ENCODE data around the gene CNTNAP2. TPM values are rescaled to one million over a fixed set of nuclear protein-coding genes. Genes with fewer than 3 reads are reported as not detected.

The CNTNAP2 gene
- total and polyA plus RNA-seq, 2 of the 8 experiments (the other 6 are each of a cell fraction or from before 2014, with no cell fraction given): 27.9 to 71.0 TPM

DNA sequence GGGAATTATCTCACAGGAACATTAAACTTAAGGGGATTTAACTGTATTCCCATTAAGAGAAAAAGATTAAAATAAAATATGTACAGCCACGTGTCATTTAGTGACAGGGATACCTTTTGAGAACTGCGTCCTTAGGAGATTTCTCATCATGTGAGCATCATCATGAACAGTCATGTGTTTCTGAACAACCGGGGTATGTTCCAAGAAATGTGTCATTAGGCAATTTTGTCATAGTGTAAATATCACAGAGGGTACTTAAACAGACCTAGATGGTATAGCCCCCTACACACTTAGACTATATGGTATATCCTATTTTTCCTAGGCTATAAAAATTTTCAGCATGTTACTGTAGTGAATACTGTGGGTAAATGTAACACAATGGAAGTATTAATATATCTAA is 840.3 kb downstream of the CNTNAP2 start:
- POLR2A ChIA-PET (ENCODE audit: partially characterized antibody): no interaction called here
- Histone ChIP-seq H3K56ac (replicated peaks; ENCODE audit: insufficient read length, low read depth, low read length) (no peak overlapping the region), H2BK20ac (ENCODE audit: low read length) (no peak overlapping the region), H3K4ac (replicated peaks; ENCODE audit: insufficient read length, low read depth, low read length) (no peak overlapping the region), H2BK15ac (ENCODE audit: low read length) (no peak overlapping the region), H3K14ac (ENCODE audit: insufficient read length) (no peak overlapping the region), H4K5ac (ENCODE audit: insufficient read length, low read depth, low read length) (no peak overlapping the region), H3K23me2 (ENCODE audit: low read depth, low read length) (no peaks in the 10 kb centered on the region), H2BK120ac (replicated peaks; ENCODE audit: low read depth, low read length) (no peak overlapping the region), H3K4me3 (ENCODE audit: extremely low read depth in 1 of 4, insufficient read depth in 2 of 4, low read depth in 3 of 4, low read length in 4 of 4) (no peak overlapping the region), H3K4me2 (ENCODE audit: insufficient read depth in 1 of 2, low read depth in 2 of 2, low read length in 2 of 2) (no peak overlapping the region), H2BK12ac (ENCODE audit: low read depth, low read length) (no peak overlapping the region), H3K9ac (replicated peaks in 1 of 4; ENCODE audit: extremely low read depth in 1 of 4, low read depth in 3 of 4, low read length in 3 of 4) (no peak overlapping the region), H2AK5ac (ENCODE audit: low read depth, low read length) (no peak overlapping the region), H2AFZ (ENCODE audit: low read length) (no peak overlapping the region), H4K8ac (ENCODE audit: extremely low read depth, insufficient read depth, low read length) (no peak overlapping the region), H3K79me2 (ENCODE audit: control insufficient read depth in 1 of 2, insufficient read depth in 2 of 2, low read length in 2 of 2) (no peaks in the 10 kb centered on the region), H3K27ac (ENCODE audit: low read depth, low read length) (no peak overlapping the region), H3K79me1 (ENCODE audit: low read depth, low read length) (no peaks in the 10 kb centered on the region), H3K23ac (ENCODE audit: insufficient read length) (no peak overlapping the region), H4K91ac (replicated peaks; ENCODE audit: insufficient read length, low read length) (no peak overlapping the region), H4K20me1 (replicated peaks in 1 of 2; ENCODE audit: control insufficient read depth in 1 of 2, insufficient read depth in 2 of 2, low read length in 2 of 2) (no peaks in the 10 kb centered on the region), H2BK5ac (ENCODE audit: low read depth, low read length) (no peak overlapping the region), H3K4me1 (replicated peaks in 1 of 4; ENCODE audit: control insufficient read depth in 3 of 4, insufficient read depth in 4 of 4, low read length in 3 of 4) (peaks cover 0 to 3% (median 0%) of the 10 kb centered on the region in 4 experiments; a peak in 2 of 7 replicates), H3K18ac (ENCODE audit: extremely low read depth, low read length) (no peak overlapping the region), H3K9me3 (ENCODE audit: insufficient read depth in 2 of 2, low read depth in 1 of 2, low read length in 1 of 2) (no peaks in the 10 kb centered on the region), H3K27me3 (replicated peaks in 1 of 4; ENCODE audit: control insufficient read depth in 3 of 4, extremely low read depth in 1 of 4, insufficient read depth in 3 of 4, low read length in 3 of 4) (no peaks in the 10 kb centered on the region), H3K36me3 (ENCODE audit: control insufficient read depth in 2 of 4, insufficient read depth in 4 of 4, low read length in 3 of 4) (no peaks in the 10 kb centered on the region)
- CTCF ChIA-PET (ENCODE audit: partially characterized antibody): no interaction called here
- 94% methylated on average over 3 of the region's 3 CpGs; no CpG with 5 or more reads in 1 of the 2 experiments for WGBS, 2 experiments (ENCODE audit: extremely low coverage in 1 of 2, insufficient coverage in 1 of 2, insufficient read length in 1 of 2, insufficient replicate concordance in 2 of 2, low coverage in 1 of 2, low lambda C conversion rate in 2 of 2, missing lambda C conversion rate in 1 of 2)
- DNase-seq (ENCODE audit: low read depth in 1 of 2, low spot score in 2 of 2): no peak
- no peak for FAIRE-seq
- TF ChIP-seq MAX (IDR thresholded peaks at IDR 0.05) (no peak), EZH2 (IDR thresholded peaks at IDR 0.05; ENCODE audit: low read depth, low read length, severe bottlenecking) (no peak), MAFK (IDR thresholded peaks at IDR 0.05; ENCODE audit: low read depth, low read length) (no peak), POLR2AphosphoS5 (IDR thresholded peaks at IDR 0.05; ENCODE audit: low read depth, low read length) (no peak), PHF8 (conservative IDR thresholded peaks at IDR 0.05; ENCODE audit: low read depth, low read length) (no peak), SIX5 (IDR thresholded peaks at IDR 0.05; ENCODE audit: low read depth, low read length) (no peak), JUN (IDR thresholded peaks at IDR 0.05; ENCODE audit: low read depth, low read length) (no peak), RNF2 (IDR thresholded peaks at IDR 0.05; ENCODE audit: borderline replicate concordance, low read depth, low read length, missing control alignments, poor library complexity, severe bottlenecking) (no peak), CEBPB (IDR thresholded peaks at IDR 0.05; ENCODE audit: low read depth, low read length) (no peak), ASH2L (IDR thresholded peaks at IDR 0.05; ENCODE audit: low read length) (no peak), TBP (IDR thresholded peaks at IDR 0.05; ENCODE audit: low read depth, low read length) (no peak), NRF1 (IDR thresholded peaks at IDR 0.05; ENCODE audit: low read depth, low read length) (no peak), RAD21 (IDR thresholded peaks at IDR 0.05 in 1 of 2, conservative IDR thresholded peaks at IDR 0.05 in 1 of 2; ENCODE audit: low read depth in 2 of 2, low read length in 2 of 2) (no peak)
- TF ChIP-seq, protein P1, sequence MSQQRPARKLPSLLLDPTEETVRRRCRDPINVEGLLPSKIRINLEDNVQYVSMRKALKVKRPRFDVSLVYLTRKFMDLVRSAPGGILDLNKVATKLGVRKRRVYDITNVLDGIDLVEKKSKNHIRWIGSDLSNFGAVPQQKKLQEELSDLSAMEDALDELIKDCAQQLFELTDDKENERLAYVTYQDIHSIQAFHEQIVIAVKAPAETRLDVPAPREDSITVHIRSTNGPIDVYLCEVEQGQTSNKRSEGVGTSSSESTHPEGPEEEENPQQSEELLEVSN (IDR thresholded peaks at IDR 0.05): no peak
